AG08396 (cell line): ENCODE results near the gene XPNPEP2.

Experiments used
- DNase-seq: peaks from one replicate; pipeline ENCODE4 v3.0.0; 2012; ENCODE audit warnings: low spot score, mixed read lengths

XPNPEP2 gene

GRCh38 chrX:129738466-129739308 lies at the start of gene XPNPEP2:
Gene XPNPEP2, plus strand, starts transcription at chrX:129738979. Its CDS starts 235 bp downstream, at chrX:129739214.
- DNase-seq, result peak; percentile 39

- no peak for DNase-seq
Observed at GRCh38 chrX:129689796-129690195, 49.0 kb upstream of the XPNPEP2 start.

- DNase-seq, result no peak
Observed at GRCh38 chrX:129690435-129690834, 48.3 kb upstream of the XPNPEP2 start.

GRCh38 chrX:129693354-129693753 lies 45.4 kb upstream of the XPNPEP2 start:
- DNase-seq, result no peak

- DNase-seq, result no peak
Observed at GRCh38 chrX:129694805-129695204, 44.0 kb upstream of the XPNPEP2 start.

- no peak for DNase-seq
Observed at GRCh38 chrX:129695535-129695934, 43.2 kb upstream of the XPNPEP2 start.

GRCh38 chrX:129695937-129696336 lies 42.8 kb upstream of the XPNPEP2 start:
- DNase-seq, result no peak

- DNase-seq, result no peak
Observed at GRCh38 chrX:129696463-129697155, 42.2 kb upstream of the XPNPEP2 start.

- DNase-seq, result no peak
Observed at GRCh38 chrX:129697204-129697829, 41.5 kb upstream of the XPNPEP2 start.

GRCh38 chrX:129698150-129698549 lies 40.6 kb upstream of the XPNPEP2 start:
- no peak for DNase-seq

GRCh38 chrX:129700536-129700935 lies 38.2 kb upstream of the XPNPEP2 start:
- no peak for DNase-seq

- DNase-seq, result no peak
Observed at GRCh38 chrX:129701624-129702069, 37.1 kb upstream of the XPNPEP2 start.

- no peak for DNase-seq
Observed at GRCh38 chrX:129704491-129704890, 34.3 kb upstream of the XPNPEP2 start.

GRCh38 chrX:129705377-129705925 lies 33.3 kb upstream of the XPNPEP2 start:
- DNase-seq, result no peak

- DNase-seq, result no peak
Observed at GRCh38 chrX:129705988-129706387, 32.8 kb upstream of the XPNPEP2 start.

GRCh38 chrX:129706400-129707072 lies 32.2 kb upstream of the XPNPEP2 start:
- DNase-seq, result no peak

- DNase-seq, result no peak
Observed at GRCh38 chrX:129714581-129714980, 24.2 kb upstream of the XPNPEP2 start.

GRCh38 chrX:129716507-129716906 lies 22.3 kb upstream of the XPNPEP2 start:
- DNase-seq, result no peak

GRCh38 chrX:129717892-129718291 lies 20.9 kb upstream of the XPNPEP2 start:
- DNase-seq, result peak; percentile 67

- DNase-seq, result no peak
Observed at GRCh38 chrX:129718676-129719075, 20.1 kb upstream of the XPNPEP2 start.

- no peak for DNase-seq
Observed at GRCh38 chrX:129719268-129719667, 19.5 kb upstream of the XPNPEP2 start.
